Activated CD4-positive, alpha-beta T cell treated with anti-CD3 and anti-CD28 coated beads, Interleukin-2, amount 10 ng/mL, durations not matched to agents 24 days and 14 days (primary cell): ENCODE data around the gene FITM1. TPM values are rescaled to one million over a fixed set of nuclear protein-coding genes. Genes with fewer than 3 reads are reported as not detected.

ENCODE experiments used
- DNase-seq: peaks from one replicate; pipeline ENCODE4 v3.0.0; 2022
- H3K27ac Mint-ChIP-seq: one replicate; pipeline ENCODE4 v1.8.0; 2022; ENCODE audit warnings: mild to moderate bottlenecking, mixed read lengths
- H3K27me3 Mint-ChIP-seq: one replicate; pipeline ENCODE4 v1.8.0; 2022; ENCODE audit warnings: mixed read lengths
- H3K36me3 Mint-ChIP-seq: one replicate; pipeline ENCODE4 v1.8.0; 2022; ENCODE audit warnings: low read depth, mild to moderate bottlenecking, mixed read lengths
- H3K4me1 Mint-ChIP-seq: one replicate; pipeline ENCODE4 v1.8.0; 2021; ENCODE audit warnings: mixed read lengths
- H3K4me3 Mint-ChIP-seq: one replicate; pipeline ENCODE4 v1.8.0; 2022; ENCODE audit warnings: mild to moderate bottlenecking, moderate library complexity, mixed read lengths
- H3K9me3 Mint-ChIP-seq: one replicate; pipeline ENCODE4 v1.8.0; 2021; ENCODE audit warnings: mixed read lengths
- intact Hi-C: fragments of 100-400 bp; cut with micrococcal nuclease; formaldehyde crosslinking; loops from one replicate; pipeline ENCODE4 v1.15.1; 2023
- total RNA-seq: library from RNA; stranded (reverse); gene quantifications from 2 replicates; pipeline ENCODE4 v1.2.3, GENCODE V29; 2022

The FITM1 gene
- total RNA-seq, 1 donor from 2014 or later = 0.54 TPM

GRCh38 chr14:24145690-24146452 lies 15.4 kb downstream of the FITM1 start:
- H3K9me3 Mint-ChIP-seq = no peaks in the 10 kb centered on the region
- H3K27me3 Mint-ChIP-seq = no peaks in the 10 kb centered on the region
- DNase-seq = peak; percentile 66
- peaks cover 62% of the 10 kb centered on the region for H3K4me1 Mint-ChIP-seq
- intact Hi-C loops = loop anchor here (1.0 to 2.0 kb wide), 4 partner anchors 10 to 153 kb away; partner anchors contain the start of genes DHRS1, IPO4, NOP9 and PCK2
- peak overlapping the region; percentile 97 for H3K4me3 Mint-ChIP-seq
- peaks cover 68% of the 10 kb centered on the region for H3K36me3 Mint-ChIP-seq
- peak overlapping the region; percentile 99 for H3K27ac Mint-ChIP-seq

- Mint-ChIP-seq H3K9me3 (no peaks in the 10 kb centered on the region), H3K27me3 (no peaks in the 10 kb centered on the region), H3K4me3 (peak within 1 kb of the TSS; percentile 97), H3K4me1 (peaks cover 62% of the 10 kb centered on the region), H3K36me3 (peaks cover 70% of the 10 kb centered on the region), H3K27ac (peak within 1 kb of the TSS; percentile 99)
- intact Hi-C loops = loop anchor here (1.0 to 2.0 kb wide), 4 partner anchors 10 to 152 kb away; partner anchors contain the start of genes DHRS1, IPO4, NOP9 and PCK2
- DNase-seq = peak; percentile 97
These were observed 16.1 kb downstream of the FITM1 start, which contains the start of gene PSME2 for GRCh38 chr14:24146453-24146977. TSS of gene PSME2 (minus strand) at chr14:24146610. CDS start at chr14:24146581, 29 bp downstream.

GRCh38 chr14:24146978-24147760 lies 16.7 kb downstream of the FITM1 start, which contains the start of gene RNF31:
TSS of gene RNF31 (plus strand) at chr14:24147498. CDS start at chr14:24147699, 201 bp downstream.
- Mint-ChIP-seq H3K4me1 (peaks cover 59% of the 10 kb centered on the region), H3K4me3 (peak within 1 kb of the TSS; percentile 97), H3K27ac (peak within 1 kb of the TSS; percentile 99), H3K27me3 (no peaks in the 10 kb centered on the region), H3K9me3 (no peaks in the 10 kb centered on the region), H3K36me3 (peaks cover 68% of the 10 kb centered on the region)
- intact Hi-C loops = loop anchor here (1.0 to 2.0 kb wide), 7 partner anchors 11 to 152 kb away; partner anchors contain the start of genes DCAF11, DHRS1, IPO4 and IRF9
- DNase-seq = peak; percentile 99

GRCh38 chr14:24147761-24148428 lies 17.4 kb downstream of the FITM1 start:
- H3K36me3 Mint-ChIP-seq = peaks cover 69% of the 10 kb centered on the region
- intact Hi-C loops = loop anchor here (1.0 to 2.0 kb wide), 6 partner anchors 13 to 151 kb away; partner anchors contain the start of genes DCAF11, DHRS1, IPO4 and IRF9
- no peaks in the 10 kb centered on the region for H3K9me3 Mint-ChIP-seq
- H3K4me1 Mint-ChIP-seq = peaks cover 56% of the 10 kb centered on the region
- H3K27ac Mint-ChIP-seq = peak overlapping the region; percentile 79
- no peaks in the 10 kb centered on the region for H3K27me3 Mint-ChIP-seq
- DNase-seq = peak; percentile 72
- H3K4me3 Mint-ChIP-seq = peak overlapping the region; percentile 97

GRCh38 chr14:24149302-24149969 lies 19.0 kb downstream of the FITM1 start:
- Mint-ChIP-seq H3K9me3 (no peaks in the 10 kb centered on the region), H3K4me3 (peak overlapping the region; percentile 97), H3K27ac (peak overlapping the region; percentile 60), H3K4me1 (peaks cover 41% of the 10 kb centered on the region), H3K27me3 (no peaks in the 10 kb centered on the region), H3K36me3 (peaks cover 59% of the 10 kb centered on the region)
- DNase-seq = no peak
- intact Hi-C loops = no loop called here

- Mint-ChIP-seq H3K9me3 (no peaks in the 10 kb centered on the region), H3K27me3 (no peaks in the 10 kb centered on the region), H3K4me1 (peaks cover 38% of the 10 kb centered on the region), H3K4me3 (no peak overlapping the region), H3K27ac (no peak overlapping the region), H3K36me3 (peaks cover 59% of the 10 kb centered on the region)
- intact Hi-C loops = no loop called here
- no peak for DNase-seq
These were observed 19.6 kb downstream of the FITM1 start for GRCh38 chr14:24150061-24150460.

- peaks cover 34% of the 10 kb centered on the region for H3K4me1 Mint-ChIP-seq
- H3K27me3 Mint-ChIP-seq = no peaks in the 10 kb centered on the region
- no peak overlapping the region for H3K4me3 Mint-ChIP-seq
- peak overlapping the region; percentile 31 for H3K27ac Mint-ChIP-seq
- intact Hi-C loops = no loop called here
- H3K9me3 Mint-ChIP-seq = no peaks in the 10 kb centered on the region
- peaks cover 57% of the 10 kb centered on the region for H3K36me3 Mint-ChIP-seq
- DNase-seq = no peak
These were observed 20.1 kb downstream of the FITM1 start for GRCh38 chr14:24150567-24150966.

GRCh38 chr14:24150993-24151392 lies 20.5 kb downstream of the FITM1 start:
- no peak overlapping the region for H3K27ac Mint-ChIP-seq
- DNase-seq = no peak
- peaks cover 57% of the 10 kb centered on the region for H3K36me3 Mint-ChIP-seq
- no peaks in the 10 kb centered on the region for H3K9me3 Mint-ChIP-seq
- H3K27me3 Mint-ChIP-seq = no peaks in the 10 kb centered on the region
- no peak overlapping the region for H3K4me3 Mint-ChIP-seq
- intact Hi-C loops = no loop called here
- peaks cover 33% of the 10 kb centered on the region for H3K4me1 Mint-ChIP-seq

- DNase-seq = no peak
- intact Hi-C loops = no loop called here
- Mint-ChIP-seq H3K4me1 (peaks cover 33% of the 10 kb centered on the region), H3K36me3 (peaks cover 56% of the 10 kb centered on the region), H3K4me3 (no peak overlapping the region), H3K9me3 (no peaks in the 10 kb centered on the region), H3K27ac (no peak overlapping the region), H3K27me3 (no peaks in the 10 kb centered on the region)
These were observed 21.1 kb downstream of the FITM1 start for GRCh38 chr14:24151404-24152080.

GRCh38 chr14:24155100-24155499 lies 24.6 kb downstream of the FITM1 start:
- H3K4me3 Mint-ChIP-seq = no peak overlapping the region
- intact Hi-C loops = no loop called here
- no peak for DNase-seq
- H3K27me3 Mint-ChIP-seq = no peaks in the 10 kb centered on the region
- H3K4me1 Mint-ChIP-seq = peaks cover 22% of the 10 kb centered on the region
- H3K36me3 Mint-ChIP-seq = peaks cover 66% of the 10 kb centered on the region
- H3K27ac Mint-ChIP-seq = no peak overlapping the region
- H3K9me3 Mint-ChIP-seq = no peaks in the 10 kb centered on the region

- Mint-ChIP-seq H3K4me3 (no peak overlapping the region), H3K27ac (peak overlapping the region; percentile 39), H3K27me3 (peaks cover 2% of the 10 kb centered on the region), H3K4me1 (peaks cover 27% of the 10 kb centered on the region), H3K9me3 (no peaks in the 10 kb centered on the region), H3K36me3 (peaks cover 71% of the 10 kb centered on the region)
- intact Hi-C loops = no loop called here
- DNase-seq = no peak
These were observed 26.4 kb downstream of the FITM1 start for GRCh38 chr14:24156840-24157239.

GRCh38 chr14:24157331-24157730 lies 26.9 kb downstream of the FITM1 start:
- peaks cover 2% of the 10 kb centered on the region for H3K27me3 Mint-ChIP-seq
- no peak overlapping the region for H3K4me3 Mint-ChIP-seq
- H3K9me3 Mint-ChIP-seq = no peaks in the 10 kb centered on the region
- no peak overlapping the region for H3K27ac Mint-ChIP-seq
- no peak for DNase-seq
- H3K4me1 Mint-ChIP-seq = peaks cover 30% of the 10 kb centered on the region
- H3K36me3 Mint-ChIP-seq = peaks cover 72% of the 10 kb centered on the region
- intact Hi-C loops = no loop called here
